Measurements from ENCODE around the gene TSHR. TPM values are rescaled to one million over a fixed set of nuclear protein-coding genes. Genes with fewer than 3 reads are reported as not detected.

Gene TSHR
- total and polyA plus RNA-seq, 2 donors (not counting 3 experiments of a cell fraction or from before 2014, with no cell fraction given), result not detected

GRCh38 chr14:81177225-81177624 is 221.8 kb downstream of the TSHR start:
- Histone ChIP-seq H3K4me3 (replicated peaks in 1 of 3; ENCODE audit: insufficient read depth in 1 of 3, low read depth in 1 of 3, low read length in 3 of 3) (no peak overlapping the region), H2AFZ (ENCODE audit: low read depth, low read length) (no peak overlapping the region), H3K9ac (replicated peaks; ENCODE audit: extremely low read depth, insufficient read depth, low read length) (no peak overlapping the region), H3K27me3 (ENCODE audit: control insufficient read depth in 2 of 2, insufficient read depth in 2 of 2, low read length in 2 of 2) (no peaks in the 10 kb centered on the region), H3K9me3 (replicated peaks; ENCODE audit: control insufficient read depth, insufficient read depth, low read length) (no peaks in the 10 kb centered on the region), H3K4me1 (ENCODE audit: control insufficient read depth, extremely low read depth, insufficient read depth, low read length) (no peaks in the 10 kb centered on the region), H3K79me2 (ENCODE audit: control insufficient read depth, insufficient read depth, low read length) (no peaks in the 10 kb centered on the region), H3K27ac (ENCODE audit: insufficient read depth, low read depth, low read length) (no peak overlapping the region), H3K4me2 (ENCODE audit: insufficient read depth, low read length) (peak overlapping the region; percentile 4), H4K20me1 (replicated peaks; ENCODE audit: control insufficient read depth, extremely low read depth, insufficient read depth, low read length) (no peaks in the 10 kb centered on the region), H3K36me3 (ENCODE audit: control insufficient read depth in 2 of 2, extremely low read depth in 1 of 2, insufficient read depth in 2 of 2, low read length in 2 of 2) (no peaks in the 10 kb centered on the region), H3K9me1 (replicated peaks; ENCODE audit: control insufficient read depth, extremely low read depth, insufficient read depth, low read length) (no peaks in the 10 kb centered on the region)
- ChIA-PET POLR2A (interaction anchor here (2.5 kb wide), 1 partner anchor 42 kb away, joined by 8 read pairs; no protein-coding TSS in a partner anchor), CTCF (interaction anchor here (1.5 kb wide), 1 partner anchor 19 kb away, joined by 4 read pairs; no protein-coding TSS in a partner anchor)
- FAIRE-seq (no peak), DNase-seq (ENCODE audit: low read depth, low spot score) (peak; percentile 18)
- no TSS peak for BruUV-seq (replicated peaks)
- TF ChIP-seq JUN (IDR thresholded peaks at IDR 0.05; ENCODE audit: borderline replicate concordance, insufficient read depth, insufficient read length, low read depth) (no peak), FOS (IDR thresholded peaks at IDR 0.05; ENCODE audit: borderline replicate concordance, insufficient read depth, low read length) (no peak), POLR2AphosphoS5 (IDR thresholded peaks at IDR 0.05; ENCODE audit: insufficient read depth, low read depth, low read length) (no peak), GATA2 (IDR thresholded peaks at IDR 0.05; ENCODE audit: insufficient read depth, insufficient read length, low read depth, low read length) (no peak), POLR2A (IDR thresholded peaks at IDR 0.05; ENCODE audit: low read depth, low read length) (no peak), MAX (IDR thresholded peaks at IDR 0.05; ENCODE audit: insufficient read depth, insufficient read length) (no peak), CTCF (IDR thresholded peaks at IDR 0.05; ENCODE audit: extremely low read depth in 1 of 2, insufficient read depth in 1 of 2, low read depth in 1 of 2, low read length in 2 of 2) (no peak)
- dilution Hi-C loops (cut with MboI; ENCODE audit: extremely low pct_ligation_motif_present, low sequenced_read_pairs), result no loop called here
- intact Hi-C loops (cut with micrococcal nuclease), result no loop called here
